ENCODE data around the gene SNX15.

GRCh38 chr11:65060913-65061408 is 33.7 kb downstream of the SNX15 start:
- TF ChIP-seq POLR2A (IDR thresholded peaks at IDR 0.05) = no peak
- no peak for TF ChIP-seq CTCF (IDR thresholded peaks at IDR 0.05)

Data from adrenal gland (tissue), 5 donors.